Lower leg skin (tissue), 3 donors: ENCODE measurements around the gene LY6G6F.

Experiments used
- CTCF ChIP-seq, 3 donors: fragments of 450-650 bp; IDR thresholded peaks; one replicate each; pipeline ENCODE4 v1.5.1; 2016; ENCODE audit warnings: antibody characterized with exemption in 3 of 3, mild to moderate bottlenecking in 3 of 3, moderate library complexity in 2 of 3
- POLR2A ChIP-seq, 2 donors: fragments of 450-650 bp; IDR thresholded peaks; one replicate each; pipeline ENCODE4 v1.6.1; 2016 to 2017; ENCODE audit warnings: antibody characterized with exemption in 2 of 2, mild to moderate bottlenecking in 1 of 2, moderate library complexity in 1 of 2

DNA sequence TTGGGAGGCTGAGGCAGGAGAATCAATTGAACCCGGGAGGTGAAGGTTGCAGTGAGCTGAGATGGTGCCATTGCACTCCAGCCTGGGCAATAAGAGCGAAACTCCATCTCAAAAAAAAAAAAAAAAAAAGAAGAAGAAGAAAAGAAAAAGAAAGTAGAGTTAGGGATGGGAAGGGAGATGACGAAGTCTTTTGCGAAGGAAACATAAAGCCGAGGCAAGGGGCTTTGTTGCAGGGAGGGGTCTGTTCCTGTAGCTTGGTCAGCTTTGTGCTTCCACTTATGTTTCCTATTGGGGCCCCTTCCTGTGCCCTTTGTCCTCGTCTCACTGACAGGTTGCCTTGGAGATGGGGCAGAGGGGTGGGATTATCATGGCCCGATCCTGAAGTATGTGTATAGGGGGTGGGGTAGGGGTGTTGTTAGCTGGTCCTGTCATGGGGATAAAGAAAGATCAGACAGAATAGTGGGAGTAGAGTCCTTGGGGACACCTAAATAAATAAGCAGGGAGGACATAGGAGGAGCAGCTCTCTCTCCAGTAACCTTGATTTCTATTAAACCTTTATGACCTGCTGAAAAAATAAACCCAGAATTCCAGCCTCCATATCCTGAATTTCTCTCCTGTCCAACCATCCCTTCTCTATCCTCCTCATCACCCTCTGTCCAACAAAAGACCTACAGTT is 30.8 kb downstream of the LY6G6F start:
- TF ChIP-seq POLR2A (IDR thresholded peaks at IDR 0.05): no peak
- TF ChIP-seq CTCF (IDR thresholded peaks at IDR 0.05): no peak
